Neural cell (in vitro differentiated cells): ENCODE data around the gene MED13L. TPM values are rescaled to one million over a fixed set of nuclear protein-coding genes. Genes with fewer than 3 reads are reported as not detected.

ENCODE experiments used
- H2AFZ ChIP-seq: fragments of 200-600, 300-800 bp; sonication (generic), shearing (Covaris generic); 2 replicates; pipeline ENCODE4 v1.6.0; 2014; ENCODE audit warnings: low read depth, mild to moderate bottlenecking, antibody characterized with exemption, low read length, moderate library complexity
- H3F3A ChIP-seq: fragments of 200-600 bp; shearing (Covaris generic); 2 replicates; pipeline ENCODE4 v1.6.1; 2016; ENCODE audit warnings: mild to moderate bottlenecking, moderate library complexity, mixed read lengths, antibody characterized with exemption, low read length; ENCODE audit not compliant: insufficient read depth, poor library complexity, severe bottlenecking
- H3K27ac ChIP-seq: fragments of 200-600, 300-800 bp; sonication (generic), shearing (Covaris generic); 2 replicates; pipeline ENCODE4 v1.5.1; 2014; ENCODE audit warnings: mild to moderate bottlenecking, low read length, moderate library complexity
- H3K27me3 ChIP-seq: fragments of 300-800, 200-600 bp; sonication (generic), shearing (Covaris generic); 2 replicates; pipeline ENCODE4 v1.6.0; 2014; ENCODE audit warnings: mild to moderate bottlenecking, low read depth, low read length, moderate library complexity; ENCODE audit not compliant: insufficient read depth
- H3K36me3 ChIP-seq: fragments of 300-800, 200-600 bp; sonication (generic), shearing (Covaris generic); 2 replicates; pipeline ENCODE4 v1.5.1; 2014; ENCODE audit warnings: mild to moderate bottlenecking, antibody characterized with exemption, low read length, moderate library complexity; ENCODE audit not compliant: insufficient read depth
- H3K4me2 ChIP-seq: fragments of 300-800, 200-600 bp; sonication (generic), shearing (Covaris generic); 2 replicates; pipeline ENCODE4 v1.6.0; 2014; ENCODE audit warnings: mild to moderate bottlenecking, low read length
- H3K4me3 ChIP-seq: fragments of 300-800, 200-600 bp; sonication (generic), shearing (Covaris generic); 2 replicates; pipeline ENCODE4 v1.5.1; 2014; ENCODE audit warnings: mild to moderate bottlenecking, low read length, moderate library complexity
- H3K79me2 ChIP-seq: fragments of 200-600 bp; shearing (Covaris generic); replicated peaks from 2 replicates; pipeline ENCODE4 v1.6.0; 2014; ENCODE audit warnings: mild to moderate bottlenecking, low read length, moderate library complexity; ENCODE audit not compliant: insufficient read depth
- H3K9ac ChIP-seq: fragments of 300-800, 200-600 bp; sonication (generic), shearing (Covaris generic); 2 replicates; pipeline ENCODE4 v1.6.1; 2016; ENCODE audit warnings: mild to moderate bottlenecking, low read length, mixed read lengths
- H3K9me2 ChIP-seq: fragments of 200-600 bp; shearing (Covaris generic); 2 replicates; pipeline ENCODE4 v1.6.1; 2016; ENCODE audit warnings: mild to moderate bottlenecking, low read length, mixed read lengths; ENCODE audit not compliant: insufficient read depth
- H3K9me3 ChIP-seq: fragments of 200-600, 300-800 bp; sonication (generic), shearing (Covaris generic); 2 replicates; pipeline ENCODE4 v1.6.1; 2016; ENCODE audit warnings: mild to moderate bottlenecking, mixed run types, low read length, moderate library complexity, mixed read lengths
- H4K20me1 ChIP-seq: fragments of 200-600 bp; shearing (Covaris generic); 2 replicates; pipeline ENCODE4 v1.6.1; 2016; ENCODE audit warnings: mild to moderate bottlenecking, mixed run types; ENCODE audit not compliant: insufficient read depth
- CTCF ChIP-seq: fragments of 450-650 bp; IDR thresholded peaks from 2 replicates; pipeline ENCODE4 v1.5.1; 2014; ENCODE audit warnings: antibody characterized with exemption, mild to moderate bottlenecking, moderate library complexity; ENCODE audit not compliant: poor library complexity, severe bottlenecking
- EP300 ChIP-seq: fragments of 450-650 bp; conservative IDR thresholded peaks from 2 replicates; pipeline ENCODE4 v1.6.1; 2014; ENCODE audit warnings: antibody characterized with exemption, mild to moderate bottlenecking, moderate library complexity; ENCODE audit not compliant: poor library complexity, severe bottlenecking
- EZH2 ChIP-seq: fragments of 200-600, 300-800 bp; shearing (Covaris generic), sonication (generic); IDR thresholded peaks from 2 replicates; pipeline ENCODE4 v1.6.1; 2014; ENCODE audit warnings: antibody characterized with exemption, low read length, borderline replicate concordance, mild to moderate bottlenecking; ENCODE audit not compliant: insufficient read depth, poor library complexity, severe bottlenecking
- MXI1 ChIP-seq: fragments of 450-650 bp; conservative IDR thresholded peaks from 2 replicates; pipeline ENCODE4 v1.6.1; 2014; ENCODE audit warnings: antibody characterized with exemption, mild to moderate bottlenecking; ENCODE audit not compliant: poor library complexity, severe bottlenecking
- POLR2AphosphoS5 ChIP-seq: IDR thresholded peaks from 2 replicates; pipeline ENCODE4 v1.6.1; 2012
- RAD21 ChIP-seq: fragments of 450-650 bp; conservative IDR thresholded peaks from 2 replicates; pipeline ENCODE4 v1.6.1; 2014; ENCODE audit warnings: antibody characterized with exemption, mild to moderate bottlenecking, moderate library complexity
- REST ChIP-seq: IDR thresholded peaks from 2 replicates; pipeline ENCODE4 v1.6.1; 2012; ENCODE audit warnings: borderline replicate concordance
- SMC3 ChIP-seq: fragments of 450-650 bp; conservative IDR thresholded peaks from 2 replicates; pipeline ENCODE4 v1.6.1; 2014; ENCODE audit warnings: antibody characterized with exemption, mild to moderate bottlenecking, moderate library complexity; ENCODE audit not compliant: poor library complexity
- TAF1 ChIP-seq: IDR thresholded peaks from 2 replicates; pipeline ENCODE4 v1.6.1; 2012; ENCODE audit warnings: low read depth
- polyA plus RNA-seq: library from polyadenylated mRNA; depleted of rRNA; stranded (reverse); fragments of >200 nt; gene quantifications from 2 replicates; pipeline ENCODE4 v1.2.3, GENCODE V29; 2014

MED13L gene
- polyA plus RNA-seq, 1 donor from 2014 or later = 38.9 TPM

GRCh38 chr12:116310082-116310481 lies 32.6 kb upstream of the MED13L start:
- Histone ChIP-seq H3K9me3 (no peaks in the 10 kb centered on the region), H3K79me2 (no peaks in the 10 kb centered on the region), H3K9ac (no peak overlapping the region), H3K9me2 (no peaks in the 10 kb centered on the region), H3K4me2 (no peak overlapping the region), H4K20me1 (no peaks in the 10 kb centered on the region), H3K4me3 (no peak overlapping the region), H3K27ac (no peak overlapping the region), H3K36me3 (no peaks in the 10 kb centered on the region), H3F3A (no peaks in the 10 kb centered on the region), H3K27me3 (no peaks in the 10 kb centered on the region), H2AFZ (no peak overlapping the region)
- TF ChIP-seq TAF1 = no peak
- TF ChIP-seq EZH2 = no peak
- no peak for TF ChIP-seq CTCF
- no peak for TF ChIP-seq REST
- TF ChIP-seq EP300 = no peak
- TF ChIP-seq RAD21 = no peak
- TF ChIP-seq SMC3 = no peak
- TF ChIP-seq POLR2AphosphoS5 = no peak
- no peak for TF ChIP-seq MXI1

- Histone ChIP-seq H3F3A (no peaks in the 10 kb centered on the region), H3K27me3 (no peaks in the 10 kb centered on the region), H3K9me2 (no peaks in the 10 kb centered on the region), H3K4me3 (no peak overlapping the region), H3K79me2 (no peaks in the 10 kb centered on the region), H3K36me3 (no peaks in the 10 kb centered on the region), H2AFZ (no peak overlapping the region), H3K9ac (no peak overlapping the region), H4K20me1 (no peaks in the 10 kb centered on the region), H3K27ac (no peak overlapping the region), H3K9me3 (no peaks in the 10 kb centered on the region), H3K4me2 (no peak overlapping the region)
- TF ChIP-seq EP300 (no peak), RAD21 (no peak), CTCF (no peak)
Observed at GRCh38 chr12:116309343-116309742, 31.9 kb upstream of the MED13L start.
